GM12891 (cell line): ENCODE measurements around the gene RASA1.

Experiments used
- PAX5 ChIP-seq: IDR thresholded peaks from 2 replicates; pipeline ENCODE4 v1.6.1; 2011; ENCODE audit warnings: low read length, moderate library complexity, mild to moderate bottlenecking; ENCODE audit not compliant: insufficient read depth, severe bottlenecking
- POLR2A ChIP-seq: IDR thresholded peaks from 2 replicates; pipeline ENCODE4 v1.6.1; 2011; ENCODE audit warnings: low read depth, low read length, control low read depth
- POLR2AphosphoS5 ChIP-seq: IDR thresholded peaks from 2 replicates; pipeline ENCODE4 v1.6.1; 2011; ENCODE audit warnings: low read depth, low read length, control low read depth
- POU2F2 ChIP-seq: IDR thresholded peaks from 2 replicates; pipeline ENCODE4 v1.6.1; 2011; ENCODE audit warnings: low read depth, mild to moderate bottlenecking, control low read depth, low read length, moderate library complexity
- SPI1 ChIP-seq: IDR thresholded peaks from 2 replicates; pipeline ENCODE4 v1.6.1; 2011; ENCODE audit warnings: low read depth, low read length, control low read depth
- TAF1 ChIP-seq: IDR thresholded peaks from 2 replicates; pipeline ENCODE4 v1.6.1; 2011; ENCODE audit warnings: low read depth, low read length, control low read depth

DNA sequence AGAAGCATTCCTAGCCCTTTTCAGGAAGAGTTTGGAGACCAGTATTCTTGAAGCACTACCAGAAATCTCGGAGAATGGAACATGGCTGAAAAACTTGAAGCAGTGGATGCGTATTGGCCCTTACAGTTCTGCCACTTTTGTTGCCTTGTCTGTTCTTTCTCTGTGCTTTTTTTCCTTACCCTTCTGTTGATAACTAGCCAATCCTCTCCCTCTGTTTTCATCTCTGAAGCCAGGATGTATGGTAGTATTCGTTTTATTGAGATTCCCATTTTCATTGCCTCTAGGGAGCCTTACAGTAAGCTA, 145.6 kb downstream of the RASA1 start:
- TF ChIP-seq POLR2A (no peak), POLR2AphosphoS5 (no peak), TAF1 (no peak), POU2F2 (no peak), SPI1 (no peak), PAX5 (no peak)
